Esophagus mucosa (tissue), 1 donor: ENCODE data around the gene DYDC1. TPM values are rescaled to one million over a fixed set of nuclear protein-coding genes. Genes with fewer than 3 reads are reported as not detected.

Experiments
- total RNA-seq: library from RNA; stranded (reverse); gene quantifications from one replicate; pipeline ENCODE4 v1.2.4, GENCODE V29; 2023
- donor health status: DM: yes; HTN: yes; CAD: no.

DYDC1 gene
- total RNA-seq, 1 donor from 2014 or later, result not detected

Other genes with a start within 250 kb of the DYDC1 start
- gene PLAC9, start 224.0 kb downstream of the DYDC1 start, total RNA-seq, result 5.0 TPM
- 261 TPM for gene ANXA11, start 151.2 kb downstream of the DYDC1 start, total RNA-seq
- gene MAT1A, start 67.1 kb downstream of the DYDC1 start, total RNA-seq, result 0.48 TPM
- not detected for gene DYDC2, start within 50 bp of the DYDC1 start, total RNA-seq
- gene PRXL2A, start 51.8 kb upstream of the DYDC1 start, total RNA-seq, result 209 TPM
- gene TSPAN14, start 97.6 kb upstream of the DYDC1 start, total RNA-seq, result 94.6 TPM
- 0.04 TPM for gene SH2D4B, start 181.1 kb upstream of the DYDC1 start, total RNA-seq